OCI-LY7 (cell line): ENCODE results near the gene KANSL3. TPM values are rescaled to one million over a fixed set of nuclear protein-coding genes. Genes with fewer than 3 reads are reported as not detected.

Source experiments
- BruUV-seq: library from RNA; stranded (reverse); fragments of 400-500 nt; replicated peaks from 2 replicates; lab custom pipeline; 2021; lab: Mats Ljungman, UMichigan
- CTCF ChIA-PET: fragments of 300-600 bp; sonication (Branson Sonifier 250); formaldehyde crosslinking; loops from one replicate; lab custom pipeline; 2022; ENCODE audit warnings: antibody characterized with exemption; ENCODE audit not compliant: unreplicated experiment; lab: Charles Lee
- POLR2A ChIA-PET: fragments of 300-600 bp; sonication (Branson Sonifier 250); formaldehyde crosslinking; loops from one replicate; lab custom pipeline; 2022; ENCODE audit warnings: antibody characterized with exemption; lab: Charles Lee
- DNase-seq: peaks from one replicate; pipeline ENCODE4 v3.0.0-alpha.2; 2015; ENCODE audit warnings: low spot score
- H2AFZ ChIP-seq: fragments of 200-600 bp; sonication (generic), shearing (Covaris generic); 2 replicates; pipeline ENCODE4 v1.6.1; 2014; ENCODE audit warnings: mild to moderate bottlenecking, antibody characterized with exemption, low read length, moderate library complexity
- H3K27ac ChIP-seq: fragments of 200-600 bp; sonication (generic); 2 replicates; pipeline ENCODE4 v1.5.1; 2014; ENCODE audit warnings: mixed run types, low read depth, mild to moderate bottlenecking, moderate library complexity, low read length, inconsistent platforms; ENCODE audit not compliant: poor library complexity, severe bottlenecking
- H3K36me3 ChIP-seq: fragments of 200-600 bp; sonication (generic); 2 replicates; pipeline ENCODE4 v1.6.1; 2014; ENCODE audit warnings: mild to moderate bottlenecking, antibody characterized with exemption, low read length, moderate library complexity, mixed read lengths; ENCODE audit not compliant: insufficient read depth
- H3K4me1 ChIP-seq: fragments of 200-600 bp; sonication (generic); 2 replicates; pipeline ENCODE4 v1.5.1; 2014; ENCODE audit warnings: mild to moderate bottlenecking, low read length; ENCODE audit not compliant: insufficient read depth, poor library complexity, severe bottlenecking
- H3K4me2 ChIP-seq: fragments of 200-600 bp; sonication (generic); 2 replicates; pipeline ENCODE4 v1.6.1; 2014; ENCODE audit warnings: mild to moderate bottlenecking, low read length
- H3K4me3 ChIP-seq: fragments of 200-600 bp; sonication (generic); 2 replicates; pipeline ENCODE4 v1.5.1; 2014; ENCODE audit warnings: mild to moderate bottlenecking, low read depth, low read length; ENCODE audit not compliant: poor library complexity, severe bottlenecking
- H3K79me2 ChIP-seq: fragments of 200-600 bp; sonication (generic); 2 replicates; pipeline ENCODE4 v1.6.1; 2016; ENCODE audit warnings: low read depth, mild to moderate bottlenecking, low read length, moderate library complexity, mixed read lengths; ENCODE audit not compliant: insufficient read depth
- H3K9me2 ChIP-seq: fragments of 200-600 bp; sonication (generic); 2 replicates; pipeline ENCODE4 v1.6.1; 2016; ENCODE audit warnings: mild to moderate bottlenecking, low read length, mixed read lengths; ENCODE audit not compliant: insufficient read depth
- H3K9me3 ChIP-seq: fragments of 200-600 bp; sonication (generic); 2 replicates; pipeline ENCODE4 v1.6.1; 2014; ENCODE audit warnings: mild to moderate bottlenecking, mixed run types, low read length, mixed read lengths
- H4K20me1 ChIP-seq: fragments of 200-600 bp; sonication (generic); 2 replicates; pipeline ENCODE4 v1.6.1; 2014; ENCODE audit warnings: mild to moderate bottlenecking, antibody characterized with exemption, low read length, moderate library complexity, mixed read lengths; ENCODE audit not compliant: insufficient read depth
- EZH2phosphoT487 ChIP-seq: fragments of 200-600 bp; sonication (generic); IDR thresholded peaks from 2 replicates; pipeline ENCODE4 v1.6.1; 2018; ENCODE audit warnings: low read depth, borderline replicate concordance, mild to moderate bottlenecking, mixed run types, antibody characterized with exemption, low read length, moderate library complexity, mixed read lengths
- intact Hi-C: fragments of 100-400 bp; cut with micrococcal nuclease; formaldehyde crosslinking; loops from one replicate; pipeline ENCODE4 v1.10.0; 2022; ENCODE audit not compliant: unreplicated experiment
- total RNA-seq, 2 experiments: library from RNA; depleted of rRNA in 1 of 2; stranded (reverse); fragments of >200 nt in 1 of 2; shearing (Covaris generic) in 1 of 2; gene quantifications; 2 replicates each; pipeline ENCODE4 v1.2.3, GENCODE V29; 2014 to 2022
- TF ChIP-seq, protein P1 (sequence below): fragments of 200-600 bp; sonication (generic); conservative IDR thresholded peaks from 2 replicates; pipeline ENCODE4 v1.5.1; 2014; ENCODE audit warnings: mild to moderate bottlenecking, antibody characterized with exemption, low read length, moderate library complexity, mixed read lengths

The KANSL3 gene
- total RNA-seq, 2 experiments from 2014 or later = 46.4 to 51.6 TPM

DNA sequence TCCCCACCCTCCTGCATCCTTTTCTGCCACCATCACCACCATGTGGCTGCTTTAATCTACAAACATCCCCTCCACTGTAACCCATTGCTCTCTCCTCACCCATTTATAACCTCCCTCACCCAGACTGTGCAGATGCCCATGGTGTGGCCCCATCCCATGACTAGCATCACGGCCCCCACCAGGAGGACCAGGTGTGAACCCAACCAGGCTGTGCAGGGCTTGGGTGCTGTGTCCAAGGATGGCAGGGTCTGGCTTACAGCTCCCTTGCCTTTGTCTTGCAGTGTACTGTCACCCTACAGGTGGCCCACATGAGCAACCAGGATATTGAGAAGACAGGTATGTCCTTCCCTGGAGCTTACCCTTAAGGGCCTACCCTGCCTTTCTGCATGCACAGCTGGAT is 11.2 kb upstream of the KANSL3 start:
- H3K4me1 ChIP-seq = no peaks in the 10 kb centered on the region
- no peak for DNase-seq
- H3K9me3 ChIP-seq = no peaks in the 10 kb centered on the region
- TF ChIP-seq, protein P1, sequence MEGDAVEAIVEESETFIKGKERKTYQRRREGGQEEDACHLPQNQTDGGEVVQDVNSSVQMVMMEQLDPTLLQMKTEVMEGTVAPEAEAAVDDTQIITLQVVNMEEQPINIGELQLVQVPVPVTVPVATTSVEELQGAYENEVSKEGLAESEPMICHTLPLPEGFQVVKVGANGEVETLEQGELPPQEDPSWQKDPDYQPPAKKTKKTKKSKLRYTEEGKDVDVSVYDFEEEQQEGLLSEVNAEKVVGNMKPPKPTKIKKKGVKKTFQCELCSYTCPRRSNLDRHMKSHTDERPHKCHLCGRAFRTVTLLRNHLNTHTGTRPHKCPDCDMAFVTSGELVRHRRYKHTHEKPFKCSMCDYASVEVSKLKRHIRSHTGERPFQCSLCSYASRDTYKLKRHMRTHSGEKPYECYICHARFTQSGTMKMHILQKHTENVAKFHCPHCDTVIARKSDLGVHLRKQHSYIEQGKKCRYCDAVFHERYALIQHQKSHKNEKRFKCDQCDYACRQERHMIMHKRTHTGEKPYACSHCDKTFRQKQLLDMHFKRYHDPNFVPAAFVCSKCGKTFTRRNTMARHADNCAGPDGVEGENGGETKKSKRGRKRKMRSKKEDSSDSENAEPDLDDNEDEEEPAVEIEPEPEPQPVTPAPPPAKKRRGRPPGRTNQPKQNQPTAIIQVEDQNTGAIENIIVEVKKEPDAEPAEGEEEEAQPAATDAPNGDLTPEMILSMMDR = no peak
- TF ChIP-seq EZH2phosphoT487 = no peak
- H3K4me2 ChIP-seq = no peak overlapping the region
- intact Hi-C loops = no loop called here
- no peak overlapping the region for H3K4me3 ChIP-seq
- no peaks in the 10 kb centered on the region for H3K9me2 ChIP-seq
- H3K79me2 ChIP-seq = no peaks in the 10 kb centered on the region
- ChIA-PET POLR2A (no interaction called here), CTCF (no interaction called here)
- no peak overlapping the region for H3K27ac ChIP-seq
- no peak overlapping the region for H2AFZ ChIP-seq
- no peaks in the 10 kb centered on the region for H4K20me1 ChIP-seq
- H3K36me3 ChIP-seq = no peaks in the 10 kb centered on the region
- BruUV-seq = no TSS peak

DNA sequence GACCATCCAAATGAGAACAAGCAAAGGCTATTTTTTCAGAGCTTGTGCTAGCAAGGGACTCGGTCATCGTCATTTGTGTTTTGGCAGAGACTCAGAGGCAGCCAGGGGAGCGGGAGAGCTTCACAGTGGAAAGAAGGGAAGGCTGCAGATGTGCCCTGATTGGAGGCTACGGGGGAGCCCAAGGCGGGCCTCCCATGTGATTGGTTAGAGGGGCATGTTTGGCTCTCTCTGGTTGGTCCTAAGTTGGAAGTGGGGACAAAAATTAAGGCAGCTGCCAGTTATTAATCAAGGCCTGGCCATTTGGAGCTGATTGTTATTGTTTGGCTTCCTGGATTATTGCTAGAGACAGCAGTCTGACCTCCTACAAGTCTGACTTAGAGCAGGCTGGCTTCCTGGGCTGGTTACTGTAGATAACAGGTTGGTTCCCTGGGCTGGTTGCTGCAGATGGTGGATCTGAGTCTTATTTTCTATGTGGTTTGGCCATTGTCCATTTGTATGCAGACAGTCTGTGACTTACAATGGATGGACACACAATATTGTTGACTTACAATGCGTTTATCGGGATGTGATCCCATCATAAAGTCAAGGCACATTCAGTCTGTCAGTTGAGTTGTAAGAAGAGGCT is 10.3 kb upstream of the KANSL3 start:
- CTCF ChIA-PET = no interaction called here
- Histone ChIP-seq H3K79me2 (no peaks in the 10 kb centered on the region), H2AFZ (no peak overlapping the region), H3K9me3 (no peaks in the 10 kb centered on the region), H3K4me3 (no peak overlapping the region), H3K27ac (no peak overlapping the region), H3K36me3 (no peaks in the 10 kb centered on the region), H4K20me1 (no peaks in the 10 kb centered on the region), H3K9me2 (no peaks in the 10 kb centered on the region), H3K4me1 (no peaks in the 10 kb centered on the region), H3K4me2 (no peak overlapping the region)
- POLR2A ChIA-PET = no interaction called here
- intact Hi-C loops = no loop called here
- no TSS peak for BruUV-seq
- no peak for TF ChIP-seq EZH2phosphoT487
- TF ChIP-seq, protein P1 = no peak
- DNase-seq = no peak

DNA sequence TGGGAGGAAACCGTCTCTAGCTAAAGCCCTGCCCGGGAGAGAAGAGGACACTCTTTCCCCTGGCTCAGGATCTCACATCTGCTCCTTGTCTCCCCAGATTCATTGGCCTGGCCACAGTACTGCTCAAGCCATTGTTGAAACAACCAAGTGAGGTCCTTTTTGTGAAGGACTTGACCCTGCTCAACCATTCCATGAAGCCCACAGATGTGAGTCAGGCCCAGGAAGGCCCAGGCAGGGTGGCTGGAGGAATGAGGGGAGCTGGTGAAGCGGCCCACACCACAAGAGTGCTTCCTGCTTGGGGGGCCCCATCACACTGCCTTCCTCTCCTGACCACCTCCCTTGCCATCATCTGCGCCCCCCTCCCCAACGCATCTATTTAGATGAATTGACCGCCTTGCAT is 9.6 kb upstream of the KANSL3 start:
- H3K9me3 ChIP-seq = no peaks in the 10 kb centered on the region
- intact Hi-C loops = no loop called here
- no peaks in the 10 kb centered on the region for H3K4me1 ChIP-seq
- TF ChIP-seq, protein P1 = no peak
- TF ChIP-seq EZH2phosphoT487 = no peak
- POLR2A ChIA-PET = no interaction called here
- no peak for DNase-seq
- H3K36me3 ChIP-seq = no peaks in the 10 kb centered on the region
- no TSS peak for BruUV-seq
- H3K4me3 ChIP-seq = no peak overlapping the region
- no peak overlapping the region for H3K4me2 ChIP-seq
- H3K27ac ChIP-seq = no peak overlapping the region
- H4K20me1 ChIP-seq = no peaks in the 10 kb centered on the region
- no peaks in the 10 kb centered on the region for H3K79me2 ChIP-seq
- H2AFZ ChIP-seq = no peak overlapping the region
- no peaks in the 10 kb centered on the region for H3K9me2 ChIP-seq
- CTCF ChIA-PET = no interaction called here
